ENCODE results near the gene CHRNA10.

The CHRNA10 gene

DNA sequence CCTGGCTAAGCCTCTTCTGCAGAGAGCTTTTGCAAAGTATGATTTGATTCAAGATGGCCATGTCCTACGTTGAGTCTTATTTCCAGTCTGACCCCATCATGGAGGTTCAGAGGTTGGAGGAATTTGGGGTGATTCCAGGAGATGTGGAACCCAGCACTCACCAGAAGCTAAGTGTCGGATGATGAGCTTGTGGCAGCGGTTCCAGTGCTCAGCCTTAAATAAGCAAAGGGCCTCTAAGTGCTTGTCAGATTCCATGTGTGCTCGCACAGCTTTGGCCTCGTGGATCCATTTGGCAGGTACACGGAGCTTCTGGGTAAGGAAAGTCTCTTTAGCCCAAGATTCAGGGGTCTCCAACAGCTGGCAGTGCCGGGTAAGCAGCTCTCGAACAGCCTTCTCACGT, 11.9 kb upstream of the CHRNA10 start:
- no peak for TF ChIP-seq CTCF (IDR thresholded peaks at IDR 0.05; ENCODE audit: low read length)
- TF ChIP-seq EZH2 (IDR thresholded peaks at IDR 0.05; ENCODE audit: borderline replicate concordance, low read length), result no peak
- Histone ChIP-seq H3K9ac (ENCODE audit: low read length) (no peak overlapping the region), H2AFZ (ENCODE audit: low read length) (no peak overlapping the region), H3K4me1 (ENCODE audit: insufficient read depth, low read length, severe bottlenecking) (no peaks in the 10 kb centered on the region), H3K27me3 (ENCODE audit: insufficient read depth, low read length) (no peaks in the 10 kb centered on the region), H3K9me3 (ENCODE audit: low read length) (no peaks in the 10 kb centered on the region), H3K4me3 (ENCODE audit: low read depth, low read length, poor library complexity, severe bottlenecking) (no peak overlapping the region), H3K9me2 (ENCODE audit: low read depth, low read length) (no peaks in the 10 kb centered on the region), H3K27ac (ENCODE audit: low read depth, low read length, poor library complexity, severe bottlenecking) (no peak overlapping the region), H3K4me2 (ENCODE audit: low read length) (no peak overlapping the region), H3K36me3 (ENCODE audit: insufficient read depth, low read length) (peaks cover 99% of the 10 kb centered on the region), H3K79me2 (ENCODE audit: insufficient read depth, low read length) (no peaks in the 10 kb centered on the region), H4K20me1 (ENCODE audit: insufficient read depth, low read length) (no peaks in the 10 kb centered on the region), H3F3A (ENCODE audit: insufficient read depth, low read length) (no peaks in the 10 kb centered on the region)

- no peaks in the 10 kb centered on the region for H4K20me1 ChIP-seq (ENCODE audit: insufficient read depth, low read length)
- TF ChIP-seq CTCF (IDR thresholded peaks at IDR 0.05; ENCODE audit: low read length) (no peak), EZH2 (IDR thresholded peaks at IDR 0.05; ENCODE audit: borderline replicate concordance, low read length) (no peak)
- H3K9me2 ChIP-seq (ENCODE audit: low read depth, low read length), result no peaks in the 10 kb centered on the region
- no peaks in the 10 kb centered on the region for H3K27me3 ChIP-seq (ENCODE audit: insufficient read depth, low read length)
- no peak overlapping the region for H2AFZ ChIP-seq (ENCODE audit: low read length)
- no peaks in the 10 kb centered on the region for H3F3A ChIP-seq (ENCODE audit: insufficient read depth, low read length)
- H3K9ac ChIP-seq (ENCODE audit: low read length), result no peak overlapping the region
- no peak overlapping the region for H3K27ac ChIP-seq (ENCODE audit: low read depth, low read length, poor library complexity, severe bottlenecking)
- no peaks in the 10 kb centered on the region for H3K9me3 ChIP-seq (ENCODE audit: low read length)
- H3K4me3 ChIP-seq (ENCODE audit: low read depth, low read length, poor library complexity, severe bottlenecking), result no peak overlapping the region
- H3K36me3 ChIP-seq (ENCODE audit: insufficient read depth, low read length), result peaks cover 98% of the 10 kb centered on the region
- no peak overlapping the region for H3K4me2 ChIP-seq (ENCODE audit: low read length)
- H3K79me2 ChIP-seq (ENCODE audit: insufficient read depth, low read length), result no peaks in the 10 kb centered on the region
- no peaks in the 10 kb centered on the region for H3K4me1 ChIP-seq (ENCODE audit: insufficient read depth, low read length, severe bottlenecking)
Measured at GRCh38 chr11:3679077-3679476, 7.9 kb upstream of the CHRNA10 start.

GRCh38 chr11:3675971-3676370, 4.8 kb upstream of the CHRNA10 start:
- TF ChIP-seq CTCF (IDR thresholded peaks at IDR 0.05; ENCODE audit: low read length), result no peak
- TF ChIP-seq EZH2 (IDR thresholded peaks at IDR 0.05; ENCODE audit: borderline replicate concordance, low read length), result no peak
- Histone ChIP-seq H3K4me1 (ENCODE audit: insufficient read depth, low read length, severe bottlenecking) (no peaks in the 10 kb centered on the region), H3K36me3 (ENCODE audit: insufficient read depth, low read length) (peaks cover 88% of the 10 kb centered on the region), H3F3A (ENCODE audit: insufficient read depth, low read length) (no peaks in the 10 kb centered on the region), H3K9me2 (ENCODE audit: low read depth, low read length) (no peaks in the 10 kb centered on the region), H3K27ac (ENCODE audit: low read depth, low read length, poor library complexity, severe bottlenecking) (no peak overlapping the region), H3K4me3 (ENCODE audit: low read depth, low read length, poor library complexity, severe bottlenecking) (no peak overlapping the region), H4K20me1 (ENCODE audit: insufficient read depth, low read length) (no peaks in the 10 kb centered on the region), H2AFZ (ENCODE audit: low read length) (no peak overlapping the region), H3K79me2 (ENCODE audit: insufficient read depth, low read length) (no peaks in the 10 kb centered on the region), H3K27me3 (ENCODE audit: insufficient read depth, low read length) (no peaks in the 10 kb centered on the region), H3K9ac (ENCODE audit: low read length) (no peak overlapping the region), H3K9me3 (ENCODE audit: low read length) (no peaks in the 10 kb centered on the region), H3K4me2 (ENCODE audit: low read length) (no peak overlapping the region)
